OCI-LY7 (cell line): ENCODE data around the gene CASK. TPM values are rescaled to one million over a fixed set of nuclear protein-coding genes. Genes with fewer than 3 reads are reported as not detected.

ENCODE experiments used
- BruUV-seq: library from RNA; stranded (reverse); fragments of 400-500 nt; replicated peaks from 2 replicates; lab custom pipeline; 2021; lab: Mats Ljungman, UMichigan
- CTCF ChIA-PET: fragments of 300-600 bp; sonication (Branson Sonifier 250); formaldehyde crosslinking; loops from one replicate; lab custom pipeline; 2022; ENCODE audit warnings: antibody characterized with exemption; ENCODE audit not compliant: unreplicated experiment; lab: Charles Lee
- POLR2A ChIA-PET: fragments of 300-600 bp; sonication (Branson Sonifier 250); formaldehyde crosslinking; loops from one replicate; lab custom pipeline; 2022; ENCODE audit warnings: antibody characterized with exemption; lab: Charles Lee
- DNase-seq: peaks from one replicate; pipeline ENCODE4 v3.0.0-alpha.2; 2015; ENCODE audit warnings: low spot score
- H2AFZ ChIP-seq: fragments of 200-600 bp; sonication (generic), shearing (Covaris generic); 2 replicates; pipeline ENCODE4 v1.6.1; 2014; ENCODE audit warnings: mild to moderate bottlenecking, antibody characterized with exemption, low read length, moderate library complexity
- H3K27ac ChIP-seq: fragments of 200-600 bp; sonication (generic); 2 replicates; pipeline ENCODE4 v1.5.1; 2014; ENCODE audit warnings: mixed run types, low read depth, mild to moderate bottlenecking, moderate library complexity, low read length, inconsistent platforms; ENCODE audit not compliant: poor library complexity, severe bottlenecking
- H3K36me3 ChIP-seq: fragments of 200-600 bp; sonication (generic); 2 replicates; pipeline ENCODE4 v1.6.1; 2014; ENCODE audit warnings: mild to moderate bottlenecking, antibody characterized with exemption, low read length, moderate library complexity, mixed read lengths; ENCODE audit not compliant: insufficient read depth
- H3K4me1 ChIP-seq: fragments of 200-600 bp; sonication (generic); 2 replicates; pipeline ENCODE4 v1.5.1; 2014; ENCODE audit warnings: mild to moderate bottlenecking, low read length; ENCODE audit not compliant: insufficient read depth, poor library complexity, severe bottlenecking
- H3K4me2 ChIP-seq: fragments of 200-600 bp; sonication (generic); 2 replicates; pipeline ENCODE4 v1.6.1; 2014; ENCODE audit warnings: mild to moderate bottlenecking, low read length
- H3K4me3 ChIP-seq: fragments of 200-600 bp; sonication (generic); 2 replicates; pipeline ENCODE4 v1.5.1; 2014; ENCODE audit warnings: mild to moderate bottlenecking, low read depth, low read length; ENCODE audit not compliant: poor library complexity, severe bottlenecking
- H3K79me2 ChIP-seq: fragments of 200-600 bp; sonication (generic); 2 replicates; pipeline ENCODE4 v1.6.1; 2016; ENCODE audit warnings: low read depth, mild to moderate bottlenecking, low read length, moderate library complexity, mixed read lengths; ENCODE audit not compliant: insufficient read depth
- H3K9me2 ChIP-seq: fragments of 200-600 bp; sonication (generic); 2 replicates; pipeline ENCODE4 v1.6.1; 2016; ENCODE audit warnings: mild to moderate bottlenecking, low read length, mixed read lengths; ENCODE audit not compliant: insufficient read depth
- H3K9me3 ChIP-seq: fragments of 200-600 bp; sonication (generic); 2 replicates; pipeline ENCODE4 v1.6.1; 2014; ENCODE audit warnings: mild to moderate bottlenecking, mixed run types, low read length, mixed read lengths
- H4K20me1 ChIP-seq: fragments of 200-600 bp; sonication (generic); 2 replicates; pipeline ENCODE4 v1.6.1; 2014; ENCODE audit warnings: mild to moderate bottlenecking, antibody characterized with exemption, low read length, moderate library complexity, mixed read lengths; ENCODE audit not compliant: insufficient read depth
- EZH2phosphoT487 ChIP-seq: fragments of 200-600 bp; sonication (generic); IDR thresholded peaks from 2 replicates; pipeline ENCODE4 v1.6.1; 2018; ENCODE audit warnings: low read depth, borderline replicate concordance, mild to moderate bottlenecking, mixed run types, antibody characterized with exemption, low read length, moderate library complexity, mixed read lengths
- intact Hi-C: fragments of 100-400 bp; cut with micrococcal nuclease; formaldehyde crosslinking; loops from one replicate; pipeline ENCODE4 v1.10.0; 2022; ENCODE audit not compliant: unreplicated experiment
- total RNA-seq, 2 experiments: library from RNA; depleted of rRNA in 1 of 2; stranded (reverse); fragments of >200 nt in 1 of 2; shearing (Covaris generic) in 1 of 2; gene quantifications; 2 replicates each; pipeline ENCODE4 v1.2.3, GENCODE V29; 2014 to 2022
- TF ChIP-seq, protein P1 (sequence below): fragments of 200-600 bp; sonication (generic); conservative IDR thresholded peaks from 2 replicates; pipeline ENCODE4 v1.5.1; 2014; ENCODE audit warnings: mild to moderate bottlenecking, antibody characterized with exemption, low read length, moderate library complexity, mixed read lengths

CASK gene
- total RNA-seq, 2 experiments from 2014 or later: 18.6 to 29.4 TPM

DNA sequence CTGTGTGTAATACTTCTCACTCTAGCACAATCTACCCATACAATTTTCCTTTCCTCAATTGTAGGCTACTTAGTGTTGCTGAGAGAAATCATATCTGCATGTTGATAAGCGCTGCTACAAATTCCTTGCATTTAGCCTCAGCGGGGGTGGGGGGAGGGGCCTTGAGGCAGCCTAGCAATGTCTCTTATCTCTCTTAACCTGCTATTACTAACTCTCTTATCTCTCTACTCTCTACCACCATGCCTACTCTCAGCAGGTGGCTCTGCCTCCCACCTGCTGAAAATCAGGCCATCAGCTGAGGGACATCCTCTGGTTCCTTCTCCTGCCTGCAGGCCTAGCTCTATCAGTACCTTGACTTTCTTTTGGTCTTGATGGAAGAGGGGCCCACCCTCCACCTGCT, 100.5 kb downstream of the CASK start:
- no peak for DNase-seq
- Histone ChIP-seq H3K4me2 (no peak overlapping the region), H2AFZ (no peak overlapping the region), H3K9me3 (no peaks in the 10 kb centered on the region; the same call in 1 of the 2 replicates), H3K79me2 (no peaks in the 10 kb centered on the region), H3K36me3 (no peaks in the 10 kb centered on the region; the same call in 1 of the 2 replicates), H3K9me2 (no peaks in the 10 kb centered on the region), H4K20me1 (no peaks in the 10 kb centered on the region), H3K27ac (no peak overlapping the region), H3K4me3 (no peak overlapping the region), H3K4me1 (no peaks in the 10 kb centered on the region)
- BruUV-seq: no TSS peak
- ChIA-PET CTCF (no interaction called here), POLR2A (no interaction called here)
- intact Hi-C loops: no loop called here
- TF ChIP-seq, protein P1, sequence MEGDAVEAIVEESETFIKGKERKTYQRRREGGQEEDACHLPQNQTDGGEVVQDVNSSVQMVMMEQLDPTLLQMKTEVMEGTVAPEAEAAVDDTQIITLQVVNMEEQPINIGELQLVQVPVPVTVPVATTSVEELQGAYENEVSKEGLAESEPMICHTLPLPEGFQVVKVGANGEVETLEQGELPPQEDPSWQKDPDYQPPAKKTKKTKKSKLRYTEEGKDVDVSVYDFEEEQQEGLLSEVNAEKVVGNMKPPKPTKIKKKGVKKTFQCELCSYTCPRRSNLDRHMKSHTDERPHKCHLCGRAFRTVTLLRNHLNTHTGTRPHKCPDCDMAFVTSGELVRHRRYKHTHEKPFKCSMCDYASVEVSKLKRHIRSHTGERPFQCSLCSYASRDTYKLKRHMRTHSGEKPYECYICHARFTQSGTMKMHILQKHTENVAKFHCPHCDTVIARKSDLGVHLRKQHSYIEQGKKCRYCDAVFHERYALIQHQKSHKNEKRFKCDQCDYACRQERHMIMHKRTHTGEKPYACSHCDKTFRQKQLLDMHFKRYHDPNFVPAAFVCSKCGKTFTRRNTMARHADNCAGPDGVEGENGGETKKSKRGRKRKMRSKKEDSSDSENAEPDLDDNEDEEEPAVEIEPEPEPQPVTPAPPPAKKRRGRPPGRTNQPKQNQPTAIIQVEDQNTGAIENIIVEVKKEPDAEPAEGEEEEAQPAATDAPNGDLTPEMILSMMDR: no peak
- TF ChIP-seq EZH2phosphoT487: no peak

DNA sequence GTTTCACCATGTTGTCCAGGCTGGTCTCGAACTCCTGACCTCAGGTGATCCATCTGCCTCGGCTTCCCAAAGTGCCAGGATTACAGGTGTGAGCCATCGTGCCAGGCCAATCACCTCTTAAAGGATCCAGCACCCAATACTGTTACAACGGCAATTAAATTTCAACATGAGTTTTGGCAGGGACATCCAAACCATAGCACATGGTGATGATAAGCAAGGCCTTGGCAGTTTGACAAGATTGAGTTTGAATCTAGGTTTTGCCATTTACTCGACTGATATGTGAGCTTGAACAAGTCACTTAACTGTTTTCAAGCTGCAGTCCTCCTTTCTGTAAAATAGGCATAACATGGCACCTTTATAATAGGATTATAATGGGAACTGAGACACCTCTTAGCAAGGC, 115.3 kb downstream of the CASK start:
- ChIA-PET CTCF (no interaction called here), POLR2A (no interaction called here)
- TF ChIP-seq, protein P1: no peak
- no peak for TF ChIP-seq EZH2phosphoT487

DNA sequence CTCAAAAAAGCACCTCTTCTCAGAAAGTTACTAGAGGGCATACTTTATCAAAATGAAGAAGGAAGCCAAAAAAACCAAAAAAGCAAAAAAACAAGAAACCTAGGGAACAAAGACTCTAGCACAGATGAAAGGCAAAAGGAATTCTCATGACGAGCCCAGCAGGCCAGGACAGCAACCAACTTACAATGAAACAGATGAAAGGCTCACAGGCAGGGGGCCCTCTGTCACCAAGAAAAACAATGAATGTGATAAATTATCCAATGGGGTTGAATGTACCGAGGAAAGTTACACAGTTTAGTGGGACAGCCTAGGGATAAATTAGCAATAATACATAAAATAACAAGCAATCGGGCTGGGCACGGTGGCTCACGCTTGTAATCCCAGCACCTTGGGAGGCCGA, 120.4 kb downstream of the CASK start:
- no peaks in the 10 kb centered on the region for H4K20me1 ChIP-seq
- H3K4me1 ChIP-seq: peaks cover 5% of the 10 kb centered on the region
- H3K27ac ChIP-seq: no peak overlapping the region
- no peaks in the 10 kb centered on the region for H3K36me3 ChIP-seq
- DNase-seq: no peak
- TF ChIP-seq, protein P1: no peak
- no peak for TF ChIP-seq EZH2phosphoT487
- intact Hi-C loops: no loop called here
- CTCF ChIA-PET: no interaction called here
- H3K9me3 ChIP-seq: peaks cover 6% of the 10 kb centered on the region; the same call in 1 of the 2 replicates
- no peak overlapping the region for H3K4me3 ChIP-seq
- POLR2A ChIA-PET: no interaction called here
- no peak overlapping the region for H3K4me2 ChIP-seq
- no peaks in the 10 kb centered on the region for H3K79me2 ChIP-seq
- no peaks in the 10 kb centered on the region for H3K9me2 ChIP-seq
- no peak overlapping the region for H2AFZ ChIP-seq
- no TSS peak for BruUV-seq

More for the DNA sequence above, 115.3 kb downstream of the CASK start:
- no TSS peak for BruUV-seq
- no peaks in the 10 kb centered on the region for H3K4me1 ChIP-seq
- no peaks in the 10 kb centered on the region for H3K36me3 ChIP-seq
- no peak overlapping the region for H3K4me3 ChIP-seq
- H2AFZ ChIP-seq: no peak overlapping the region
- no peaks in the 10 kb centered on the region for H4K20me1 ChIP-seq
- no peak overlapping the region for H3K4me2 ChIP-seq
- peaks cover under 1% of the 10 kb centered on the region; the same call in 1 of the 2 replicates for H3K9me3 ChIP-seq
- no peak overlapping the region for H3K27ac ChIP-seq
- intact Hi-C loops: no loop called here
- no peak for DNase-seq
- H3K79me2 ChIP-seq: no peaks in the 10 kb centered on the region
- no peaks in the 10 kb centered on the region for H3K9me2 ChIP-seq
